Measurements from ENCODE around the gene TMEM135.

DNA sequence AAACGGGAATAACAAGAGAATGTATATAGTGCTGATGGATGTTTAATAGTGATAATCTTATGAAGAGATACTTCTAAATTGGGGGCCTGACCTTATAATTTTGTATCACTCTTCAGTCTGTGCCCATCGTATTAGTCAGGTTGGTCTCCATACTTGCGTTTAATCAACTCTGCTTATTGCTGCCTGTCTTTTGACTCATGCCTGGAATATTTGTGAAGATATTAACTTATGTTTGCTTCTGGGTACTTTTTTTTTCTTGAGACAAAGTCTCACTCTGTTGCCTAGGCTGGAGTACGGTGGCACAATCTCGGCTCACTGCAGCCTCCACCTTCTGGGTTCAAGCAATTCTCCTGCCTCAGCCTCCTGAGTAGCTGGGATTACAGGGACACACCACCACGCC, 24.0 kb downstream of the TMEM135 start:
- TF ChIP-seq, protein P1, sequence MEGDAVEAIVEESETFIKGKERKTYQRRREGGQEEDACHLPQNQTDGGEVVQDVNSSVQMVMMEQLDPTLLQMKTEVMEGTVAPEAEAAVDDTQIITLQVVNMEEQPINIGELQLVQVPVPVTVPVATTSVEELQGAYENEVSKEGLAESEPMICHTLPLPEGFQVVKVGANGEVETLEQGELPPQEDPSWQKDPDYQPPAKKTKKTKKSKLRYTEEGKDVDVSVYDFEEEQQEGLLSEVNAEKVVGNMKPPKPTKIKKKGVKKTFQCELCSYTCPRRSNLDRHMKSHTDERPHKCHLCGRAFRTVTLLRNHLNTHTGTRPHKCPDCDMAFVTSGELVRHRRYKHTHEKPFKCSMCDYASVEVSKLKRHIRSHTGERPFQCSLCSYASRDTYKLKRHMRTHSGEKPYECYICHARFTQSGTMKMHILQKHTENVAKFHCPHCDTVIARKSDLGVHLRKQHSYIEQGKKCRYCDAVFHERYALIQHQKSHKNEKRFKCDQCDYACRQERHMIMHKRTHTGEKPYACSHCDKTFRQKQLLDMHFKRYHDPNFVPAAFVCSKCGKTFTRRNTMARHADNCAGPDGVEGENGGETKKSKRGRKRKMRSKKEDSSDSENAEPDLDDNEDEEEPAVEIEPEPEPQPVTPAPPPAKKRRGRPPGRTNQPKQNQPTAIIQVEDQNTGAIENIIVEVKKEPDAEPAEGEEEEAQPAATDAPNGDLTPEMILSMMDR (IDR thresholded peaks at IDR 0.05): no peak
- TF ChIP-seq EZH2 (IDR thresholded peaks at IDR 0.05; ENCODE audit: borderline replicate concordance, insufficient read depth, low read depth, low read length, poor library complexity, severe bottlenecking): no peak
